ENCODE results near the gene NIPBL. TPM values are rescaled to one million over a fixed set of nuclear protein-coding genes. Genes with fewer than 3 reads are reported as not detected.

The NIPBL gene
- total and polyA plus RNA-seq, 2 donors (not counting 1 experiment from before 2014, with no cell fraction given) = 30.8 to 34.2 TPM

DNA sequence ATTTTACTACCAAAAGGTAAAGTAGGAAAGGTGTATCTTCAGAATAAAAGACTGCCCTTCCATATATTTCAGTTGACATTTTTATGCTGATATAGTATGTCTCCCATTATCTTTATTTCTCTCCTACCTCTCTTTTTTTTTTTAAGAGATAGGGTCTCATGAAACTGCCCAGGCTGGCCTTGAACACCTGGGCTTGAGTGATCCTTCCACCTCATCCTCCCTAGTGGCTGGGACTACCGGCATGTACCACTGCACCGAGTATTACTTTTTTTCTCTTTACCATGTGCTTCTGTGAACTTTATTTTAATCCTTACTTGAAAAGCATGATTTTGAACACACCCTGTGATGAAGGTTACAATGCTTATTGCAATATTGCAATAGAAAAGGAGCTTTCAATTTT is 42.7 kb downstream of the NIPBL start:
- Histone ChIP-seq H4K20me1 (ENCODE audit: control insufficient read depth, extremely low read depth, insufficient read depth, low read length) (peaks cover 5% of the 10 kb centered on the region), H3K36me3 (ENCODE audit: control insufficient read depth, insufficient read depth, low read length) (no peaks in the 10 kb centered on the region), H3K27me3 (ENCODE audit: control insufficient read depth, insufficient read depth, low read length) (no peaks in the 10 kb centered on the region)

DNA sequence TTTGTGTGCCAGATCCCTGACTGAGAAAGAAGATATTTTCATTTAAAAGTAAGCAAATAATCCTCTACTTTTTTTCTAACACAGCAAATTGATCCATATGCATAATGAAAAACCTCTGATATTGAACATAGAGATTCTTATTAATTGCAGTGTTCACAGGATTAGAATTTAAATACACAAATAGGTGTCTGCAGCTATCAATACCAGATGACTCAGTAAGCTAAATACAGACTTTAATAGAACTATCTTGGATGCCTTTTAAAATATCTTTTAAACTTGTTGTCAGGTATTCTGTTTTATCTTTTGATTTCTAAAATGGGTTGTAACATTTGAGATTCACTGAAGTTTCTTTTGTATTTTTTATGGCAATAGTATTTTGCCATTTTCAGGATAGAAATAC is 43.1 kb downstream of the NIPBL start:
- Histone ChIP-seq H3K9ac (ENCODE audit: insufficient read depth, low read length) (no peak overlapping the region), H3K27me3 (ENCODE audit: control insufficient read depth, insufficient read depth, low read length) (no peaks in the 10 kb centered on the region), H3K36me3 (ENCODE audit: control insufficient read depth, insufficient read depth, low read length) (no peaks in the 10 kb centered on the region), H4K20me1 (ENCODE audit: control insufficient read depth, extremely low read depth, insufficient read depth, low read length) (peaks cover 5% of the 10 kb centered on the region), H3K79me2 (ENCODE audit: control insufficient read depth, insufficient read depth, low read length) (peaks cover 42% of the 10 kb centered on the region), H3K4me1 (ENCODE audit: control insufficient read depth, extremely low read depth, insufficient read depth, low read length) (no peaks in the 10 kb centered on the region), H3K4me2 (ENCODE audit: extremely low read depth, insufficient read depth, low read length) (no peak overlapping the region), H2AFZ (ENCODE audit: low read length) (no peak overlapping the region), H3K9me3 (ENCODE audit: control insufficient read depth, insufficient read depth, low read depth, low read length) (no peaks in the 10 kb centered on the region), H3K4me3 (replicated peaks in 1 of 4; ENCODE audit: control extremely low read depth in 1 of 4, insufficient read depth in 1 of 4, low read depth in 3 of 4, low read length in 4 of 4) (no peak overlapping the region), H3K27ac (ENCODE audit: insufficient read depth, low read length) (no peak overlapping the region)
- TF ChIP-seq, protein P1, sequence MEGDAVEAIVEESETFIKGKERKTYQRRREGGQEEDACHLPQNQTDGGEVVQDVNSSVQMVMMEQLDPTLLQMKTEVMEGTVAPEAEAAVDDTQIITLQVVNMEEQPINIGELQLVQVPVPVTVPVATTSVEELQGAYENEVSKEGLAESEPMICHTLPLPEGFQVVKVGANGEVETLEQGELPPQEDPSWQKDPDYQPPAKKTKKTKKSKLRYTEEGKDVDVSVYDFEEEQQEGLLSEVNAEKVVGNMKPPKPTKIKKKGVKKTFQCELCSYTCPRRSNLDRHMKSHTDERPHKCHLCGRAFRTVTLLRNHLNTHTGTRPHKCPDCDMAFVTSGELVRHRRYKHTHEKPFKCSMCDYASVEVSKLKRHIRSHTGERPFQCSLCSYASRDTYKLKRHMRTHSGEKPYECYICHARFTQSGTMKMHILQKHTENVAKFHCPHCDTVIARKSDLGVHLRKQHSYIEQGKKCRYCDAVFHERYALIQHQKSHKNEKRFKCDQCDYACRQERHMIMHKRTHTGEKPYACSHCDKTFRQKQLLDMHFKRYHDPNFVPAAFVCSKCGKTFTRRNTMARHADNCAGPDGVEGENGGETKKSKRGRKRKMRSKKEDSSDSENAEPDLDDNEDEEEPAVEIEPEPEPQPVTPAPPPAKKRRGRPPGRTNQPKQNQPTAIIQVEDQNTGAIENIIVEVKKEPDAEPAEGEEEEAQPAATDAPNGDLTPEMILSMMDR (conservative IDR thresholded peaks at IDR 0.05 in 1 of 2, IDR thresholded peaks at IDR 0.05 in 1 of 2; ENCODE audit: low read depth in 1 of 2, low read length in 2 of 2) = no peak
- no peak for TF ChIP-seq EZH2 (IDR thresholded peaks at IDR 0.05; ENCODE audit: low read length, missing control alignments)
- no peak for DNase-seq (ENCODE audit: low read depth in 2 of 2)

More for the DNA sequence above, 42.7 kb downstream of the NIPBL start:
- Histone ChIP-seq H3K27ac (ENCODE audit: insufficient read depth, low read length) (no peak overlapping the region), H3K9me3 (ENCODE audit: control insufficient read depth, insufficient read depth, low read depth, low read length) (no peaks in the 10 kb centered on the region), H2AFZ (ENCODE audit: low read length) (no peak overlapping the region), H3K4me3 (replicated peaks in 1 of 4; ENCODE audit: control extremely low read depth in 1 of 4, insufficient read depth in 1 of 4, low read depth in 3 of 4, low read length in 4 of 4) (no peak overlapping the region), H3K9ac (ENCODE audit: insufficient read depth, low read length) (no peak overlapping the region), H3K79me2 (ENCODE audit: control insufficient read depth, insufficient read depth, low read length) (peaks cover 41% of the 10 kb centered on the region), H3K4me1 (ENCODE audit: control insufficient read depth, extremely low read depth, insufficient read depth, low read length) (no peaks in the 10 kb centered on the region), H3K4me2 (ENCODE audit: extremely low read depth, insufficient read depth, low read length) (no peak overlapping the region)
- TF ChIP-seq, protein P1 (conservative IDR thresholded peaks at IDR 0.05 in 1 of 2, IDR thresholded peaks at IDR 0.05 in 1 of 2; ENCODE audit: low read depth in 1 of 2, low read length in 2 of 2) = no peak
- no peak for TF ChIP-seq EZH2 (IDR thresholded peaks at IDR 0.05; ENCODE audit: low read length, missing control alignments)
- no peak for DNase-seq (ENCODE audit: low read depth in 2 of 2)

- DNase-seq (ENCODE audit: low read depth in 2 of 2) = peak; percentile 83
- no peak overlapping the region for H2AFZ ChIP-seq (ENCODE audit: low read length)
- H3K4me2 ChIP-seq (ENCODE audit: extremely low read depth, insufficient read depth, low read length) = no peak overlapping the region
- TF ChIP-seq, protein P1 (conservative IDR thresholded peaks at IDR 0.05 in 1 of 2, IDR thresholded peaks at IDR 0.05 in 1 of 2; ENCODE audit: low read depth in 1 of 2, low read length in 2 of 2) = no peak
- TF ChIP-seq EZH2 (IDR thresholded peaks at IDR 0.05; ENCODE audit: low read length, missing control alignments) = no peak
- no peaks in the 10 kb centered on the region for H4K20me1 ChIP-seq (ENCODE audit: control insufficient read depth, extremely low read depth, insufficient read depth, low read length)
- peaks cover 3% of the 10 kb centered on the region for H3K4me1 ChIP-seq (ENCODE audit: control insufficient read depth, extremely low read depth, insufficient read depth, low read length)
- no peaks in the 10 kb centered on the region for H3K36me3 ChIP-seq (ENCODE audit: control insufficient read depth, insufficient read depth, low read length)
- H3K9ac ChIP-seq (ENCODE audit: insufficient read depth, low read length) = no peak overlapping the region
- H3K9me3 ChIP-seq (ENCODE audit: control insufficient read depth, insufficient read depth, low read depth, low read length) = no peaks in the 10 kb centered on the region
- no peak overlapping the region for H3K4me3 ChIP-seq (replicated peaks in 1 of 4; ENCODE audit: control extremely low read depth in 1 of 4, insufficient read depth in 1 of 4, low read depth in 3 of 4, low read length in 4 of 4)
- no peaks in the 10 kb centered on the region for H3K27me3 ChIP-seq (ENCODE audit: control insufficient read depth, insufficient read depth, low read length)
- H3K27ac ChIP-seq (ENCODE audit: insufficient read depth, low read length) = no peak overlapping the region
- peaks cover 66% of the 10 kb centered on the region for H3K79me2 ChIP-seq (ENCODE audit: control insufficient read depth, insufficient read depth, low read length)
Measured at GRCh38 chr5:36928947-36929346, 52.4 kb downstream of the NIPBL start.
